H7 (cell line): ENCODE results near the gene MTIF2. TPM values are rescaled to one million over a fixed set of nuclear protein-coding genes. Genes with fewer than 3 reads are reported as not detected.
A peak's percentile ranks its signal among the peaks of the same experiment; 100 is the strongest.
"Not testable (repeated sequence)": the region's sequence is repeated elsewhere in the genome, so short reads cannot be mapped to it uniquely, and the experiment has no call there.

Experiments used
- DNase-seq: peaks from one replicate; pipeline ENCODE4 v3.0.0; 2012
- H3K27me3 ChIP-seq: 2 replicates; pipeline ENCODE4 v1.6.0; 2011; ENCODE audit warnings: mild to moderate bottlenecking, low read length; ENCODE audit not compliant: control insufficient read depth, insufficient read depth
- H3K36me3 ChIP-seq: replicated peaks from 2 replicates; pipeline ENCODE4 v1.5.1; 2011; ENCODE audit warnings: low read length; ENCODE audit not compliant: control insufficient read depth, insufficient read depth
- H3K4me3 ChIP-seq: 2 replicates; pipeline ENCODE4 v1.5.1; 2011; ENCODE audit warnings: low read depth, mild to moderate bottlenecking, control low read depth, low read length, moderate library complexity; ENCODE audit not compliant: insufficient read depth
- total RNA-seq: library from RNA; depleted of rRNA; stranded (reverse); fragments of >200 nt; shearing (Covaris generic); gene quantifications from 2 replicates; pipeline ENCODE4 v1.2.3, GENCODE V29; 2014

Gene MTIF2
- total RNA-seq, 1 experiment from 2014 or later: 34.2 TPM

- no peaks in the 10 kb centered on the region for H3K27me3 ChIP-seq
- DNase-seq: peak; percentile 22
- peaks cover 25% of the 10 kb centered on the region for H3K36me3 ChIP-seq
- H3K4me3 ChIP-seq: peak overlapping the region; percentile 91
Observed at GRCh38 chr2:55231546-55232083, 37.4 kb downstream of the MTIF2 start.

GRCh38 chr2:55230551-55230950 lies 38.5 kb downstream of the MTIF2 start:
- no peak overlapping the region for H3K4me3 ChIP-seq
- H3K36me3 ChIP-seq: peaks cover 22% of the 10 kb centered on the region
- H3K27me3 ChIP-seq: no peaks in the 10 kb centered on the region
- DNase-seq: no peak

- no peak overlapping the region for H3K4me3 ChIP-seq
- no peaks in the 10 kb centered on the region for H3K27me3 ChIP-seq
- DNase-seq: no peak
- H3K36me3 ChIP-seq: peaks cover 11% of the 10 kb centered on the region
Observed at GRCh38 chr2:55229221-55229620, 39.8 kb downstream of the MTIF2 start.

GRCh38 chr2:55228226-55228563 lies 40.8 kb downstream of the MTIF2 start:
- H3K4me3 ChIP-seq: no peak overlapping the region
- H3K36me3 ChIP-seq: peaks cover 1% of the 10 kb centered on the region
- H3K27me3 ChIP-seq: no peaks in the 10 kb centered on the region
- no peak for DNase-seq

GRCh38 chr2:55227437-55228225 lies 41.4 kb downstream of the MTIF2 start:
- not testable (repeated sequence) for H3K36me3 ChIP-seq, DNase-seq, H3K27me3 ChIP-seq, H3K4me3 ChIP-seq

- peaks cover 1% of the 10 kb centered on the region; the same call in 1 of the 2 replicates for H3K36me3 ChIP-seq
- no peaks in the 10 kb centered on the region for H3K27me3 ChIP-seq
- H3K4me3 ChIP-seq: no peak overlapping the region
- DNase-seq: peak; percentile 34
Observed at GRCh38 chr2:55225481-55226020, 43.5 kb downstream of the MTIF2 start.

GRCh38 chr2:55224761-55225261 lies 44.2 kb downstream of the MTIF2 start:
- H3K36me3 ChIP-seq: peaks cover 1% of the 10 kb centered on the region; the same call in 1 of the 2 replicates
- peak; percentile 47 for DNase-seq
- H3K4me3 ChIP-seq: no peak overlapping the region
- no peaks in the 10 kb centered on the region for H3K27me3 ChIP-seq

- Histone ChIP-seq H3K36me3 (peaks cover 1% of the 10 kb centered on the region; the same call in 1 of the 2 replicates), H3K4me3 (no peak overlapping the region), H3K27me3 (no peaks in the 10 kb centered on the region)
- DNase-seq: peak; percentile 30
Observed at GRCh38 chr2:55223958-55224760, 44.9 kb downstream of the MTIF2 start.

- peak; percentile 23 for DNase-seq
- Histone ChIP-seq H3K36me3 (no peaks in the 10 kb centered on the region), H3K27me3 (no peaks in the 10 kb centered on the region), H3K4me3 (no peak overlapping the region)
Observed at GRCh38 chr2:55213822-55214221, 55.2 kb downstream of the MTIF2 start.

- no peaks in the 10 kb centered on the region for H3K27me3 ChIP-seq
- DNase-seq: no peak
- no peak overlapping the region for H3K4me3 ChIP-seq
- H3K36me3 ChIP-seq: no peaks in the 10 kb centered on the region
Observed at GRCh38 chr2:55204950-55205349, 64.1 kb downstream of the MTIF2 start.

- H3K4me3 ChIP-seq: no peak overlapping the region
- no peak for DNase-seq
- no peaks in the 10 kb centered on the region for H3K36me3 ChIP-seq
- no peaks in the 10 kb centered on the region for H3K27me3 ChIP-seq
Observed at GRCh38 chr2:55204536-55204935, 64.5 kb downstream of the MTIF2 start.

- no peaks in the 10 kb centered on the region; the same call in 1 of the 2 replicates for H3K36me3 ChIP-seq
- no peak overlapping the region for H3K4me3 ChIP-seq
- DNase-seq: no peak
- H3K27me3 ChIP-seq: no peaks in the 10 kb centered on the region
Observed at GRCh38 chr2:55200416-55200815, 68.6 kb downstream of the MTIF2 start.

- Histone ChIP-seq H3K27me3 (no peaks in the 10 kb centered on the region), H3K36me3 (no peaks in the 10 kb centered on the region; the same call in 1 of the 2 replicates), H3K4me3 (no peak overlapping the region)
- DNase-seq: no peak
Observed at GRCh38 chr2:55196526-55196925, 72.5 kb downstream of the MTIF2 start.

GRCh38 chr2:55191888-55192287 lies 77.1 kb downstream of the MTIF2 start:
- H3K36me3 ChIP-seq, H3K27me3 ChIP-seq, H3K4me3 ChIP-seq, DNase-seq: not testable (repeated sequence)
